ENCODE results near the gene MORC4. TPM values are rescaled to one million over a fixed set of nuclear protein-coding genes. Genes with fewer than 3 reads are reported as not detected.

MORC4 gene
- total and polyA plus RNA-seq, 10 donors, result 1.4 to 7.0 (median 4.8) TPM

- no peak for DNase-seq
- intact Hi-C loops (cut with DNase I; ENCODE audit: low total_unique reads), result no loop called here
- Histone ChIP-seq H3K36me3 (no peaks in the 10 kb centered on the region), H3K27me3 (replicated peaks in 1 of 7) (peaks cover 0 to 19% (median 0%) of the 10 kb centered on the region in 7 donors), H3K4me3 (no peak overlapping the region), H3K4me1 (peaks cover 0 to 7% (median 0%) of the 10 kb centered on the region in 6 donors), H3K9me3 (no peaks in the 10 kb centered on the region), H3K27ac (no peak overlapping the region)
- 75 to 100% (median 92%) methylated on average over 2 of the region's 2 CpGs for WGBS, 5 donors
- TF ChIP-seq CTCF (IDR thresholded peaks at IDR 0.05 in 8 of 11, conservative IDR thresholded peaks at IDR 0.05 in 3 of 11) (no peak), POLR2AphosphoS5 (IDR thresholded peaks at IDR 0.05) (no peak), POLR2A (IDR thresholded peaks at IDR 0.05) (no peak)
Measured at GRCh38 chrX:106995678-106996077, 4.3 kb downstream of the MORC4 start.

GRCh38 chrX:106987488-106987887, 12.5 kb downstream of the MORC4 start:
- Histone ChIP-seq H3K4me1 (peaks cover 0 to 4% (median 0%) of the 10 kb centered on the region in 6 donors), H3K27ac (no peak overlapping the region), H3K4me3 (no peak overlapping the region), H3K27me3 (replicated peaks in 1 of 7) (no peaks in the 10 kb centered on the region), H3K9me3 (no peaks in the 10 kb centered on the region), H3K36me3 (no peaks in the 10 kb centered on the region)
- no peak for DNase-seq
- 31 to 67% (median 38%) methylated on average over 2 of the region's 2 CpGs for WGBS, 5 donors
- intact Hi-C loops (cut with DNase I; ENCODE audit: low total_unique reads), result no loop called here
- no peak for TF ChIP-seq POLR2AphosphoS5 (IDR thresholded peaks at IDR 0.05)
- TF ChIP-seq POLR2A (IDR thresholded peaks at IDR 0.05), result no peak
- TF ChIP-seq CTCF (IDR thresholded peaks at IDR 0.05 in 8 of 11, conservative IDR thresholded peaks at IDR 0.05 in 3 of 11), result no peak

- no peak for TF ChIP-seq CTCF (IDR thresholded peaks at IDR 0.05 in 8 of 11, conservative IDR thresholded peaks at IDR 0.05 in 3 of 11)
- no peak for TF ChIP-seq POLR2A (IDR thresholded peaks at IDR 0.05)
- no peak for TF ChIP-seq POLR2AphosphoS5 (IDR thresholded peaks at IDR 0.05)
- Histone ChIP-seq H3K27ac (no peak overlapping the region), H3K27me3 (replicated peaks in 1 of 7) (peaks cover 0 to 4% (median 0%) of the 10 kb centered on the region in 7 donors), H3K4me3 (no peak overlapping the region), H3K36me3 (no peaks in the 10 kb centered on the region), H3K4me1 (no peaks in the 10 kb centered on the region), H3K9me3 (no peaks in the 10 kb centered on the region)
- 81 to 95% (median 92%) methylated on average over 6 of the region's 6 CpGs for WGBS, 5 donors
- intact Hi-C loops (cut with DNase I; ENCODE audit: low total_unique reads), result no loop called here
- no peak for DNase-seq
Measured at GRCh38 chrX:106980952-106981626, 18.9 kb downstream of the MORC4 start.

DNA sequence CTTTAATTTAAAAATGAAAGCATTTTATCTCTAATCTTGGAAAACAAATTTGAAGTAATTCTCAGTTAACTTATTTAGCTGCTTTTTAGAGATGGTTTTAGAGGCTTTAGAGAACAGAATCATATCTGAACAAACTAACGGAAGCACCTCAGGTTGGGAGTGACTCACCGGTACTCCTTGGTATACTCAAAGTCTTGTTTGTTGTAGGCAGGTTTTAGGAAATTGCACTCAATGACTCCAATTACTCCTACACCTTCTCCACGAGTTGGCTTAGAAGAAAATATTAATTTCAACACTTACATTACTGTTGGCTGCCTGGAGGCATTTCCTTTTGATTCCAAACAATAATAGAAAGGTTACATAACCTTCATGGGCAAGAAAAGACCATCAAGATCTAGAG, 23.6 kb downstream of the MORC4 start:
- Histone ChIP-seq H3K36me3 (no peaks in the 10 kb centered on the region), H3K27ac (no peak overlapping the region), H3K4me3 (no peak overlapping the region), H3K4me1 (no peaks in the 10 kb centered on the region), H3K9me3 (peaks cover 0 to 3% (median 0%) of the 10 kb centered on the region in 8 donors), H3K27me3 (replicated peaks in 1 of 7) (peaks cover 0 to 4% (median 0%) of the 10 kb centered on the region in 7 donors)
- intact Hi-C loops (cut with DNase I; ENCODE audit: low total_unique reads), result no loop called here
- WGBS, 5 donors, result 63 to 94% (median 83%) methylated on average over 3 of the region's 3 CpGs
- no peak for DNase-seq
- TF ChIP-seq CTCF (IDR thresholded peaks at IDR 0.05 in 8 of 11, conservative IDR thresholded peaks at IDR 0.05 in 3 of 11), result no peak
- TF ChIP-seq POLR2A (IDR thresholded peaks at IDR 0.05), result no peak
- no peak for TF ChIP-seq POLR2AphosphoS5 (IDR thresholded peaks at IDR 0.05)

All from spleen (tissue), 11 donors.